Osteoblast (primary cell): ENCODE measurements around the gene PPP1R13B. TPM values are rescaled to one million over a fixed set of nuclear protein-coding genes. Genes with fewer than 3 reads are reported as not detected.

Experiments used
- DNase-seq: peaks from one replicate; pipeline ENCODE4 v3.0.0; 2011; ENCODE audit warnings: low spot score, mixed read lengths; ENCODE audit not compliant: insufficient read length; ENCODE audit errors: missing footprints
- H2AFZ ChIP-seq: 2 replicates; pipeline ENCODE4 v1.6.0; 2011; ENCODE audit warnings: mild to moderate bottlenecking, low read length
- H3K27ac ChIP-seq: 2 replicates; pipeline ENCODE4 v1.5.1; 2011; ENCODE audit warnings: mild to moderate bottlenecking, low read depth, low read length, moderate library complexity
- H3K27me3 ChIP-seq: 2 replicates; pipeline ENCODE4 v1.6.0; 2012; ENCODE audit warnings: mild to moderate bottlenecking, control low read depth, inconsistent platforms, low read length, moderate library complexity; ENCODE audit not compliant: insufficient read depth
- H3K36me3 ChIP-seq: 2 replicates; pipeline ENCODE4 v1.5.1; 2011; ENCODE audit warnings: mild to moderate bottlenecking, low read length, control low read depth, moderate library complexity; ENCODE audit not compliant: insufficient read depth
- H3K4me1 ChIP-seq: 2 replicates; pipeline ENCODE4 v1.5.1; 2011; ENCODE audit warnings: mild to moderate bottlenecking, low read length, control low read depth, moderate library complexity; ENCODE audit not compliant: insufficient read depth
- H3K4me2 ChIP-seq: 2 replicates; pipeline ENCODE4 v1.6.0; 2011; ENCODE audit warnings: mild to moderate bottlenecking, low read length; ENCODE audit not compliant: insufficient read depth
- H3K4me3 ChIP-seq: fragments of 200-600 bp; sonication (generic); 3 replicates; pipeline ENCODE4 v1.5.1; 2012; ENCODE audit warnings: mild to moderate bottlenecking, low read length, inconsistent platforms; ENCODE audit not compliant: insufficient read depth
- H3K79me2 ChIP-seq: 2 replicates; pipeline ENCODE4 v1.6.0; 2012; ENCODE audit warnings: mild to moderate bottlenecking, low read length, control low read depth, inconsistent platforms; ENCODE audit not compliant: insufficient read depth
- H3K9me3 ChIP-seq: 2 replicates; pipeline ENCODE4 v1.5.1; 2011; ENCODE audit warnings: low read depth, low read length, control low read depth
- H4K20me1 ChIP-seq: 2 replicates; pipeline ENCODE4 v1.6.0; 2012; ENCODE audit warnings: mild to moderate bottlenecking, low read length, control low read depth; ENCODE audit not compliant: insufficient read depth
- CTCF ChIP-seq: IDR thresholded peaks from 2 replicates; pipeline ENCODE4 v1.5.1; 2011; ENCODE audit warnings: mild to moderate bottlenecking, low read depth, low read length, moderate library complexity; ENCODE audit errors: extremely low read depth
- total RNA-seq: library from RNA; depleted of rRNA; stranded (reverse); fragments of >200 nt; gene quantifications from 2 replicates; pipeline ENCODE4 v1.2.3, GENCODE V29; 2012

The PPP1R13B gene
- total RNA-seq, 1 donor = 3.3 TPM

- DNase-seq = no peak
- Histone ChIP-seq H3K27ac (no peak overlapping the region), H3K4me3 (no peak overlapping the region), H3K4me2 (no peak overlapping the region), H3K4me1 (peaks cover 7% of the 10 kb centered on the region), H3K9me3 (no peaks in the 10 kb centered on the region), H3K27me3 (no peaks in the 10 kb centered on the region), H4K20me1 (no peaks in the 10 kb centered on the region), H2AFZ (no peak overlapping the region), H3K79me2 (no peaks in the 10 kb centered on the region), H3K36me3 (no peaks in the 10 kb centered on the region)
- no peak for TF ChIP-seq CTCF
These were observed 44.9 kb upstream of the PPP1R13B start for GRCh38 chr14:103892247-103892646.

- Histone ChIP-seq H3K4me3 (no peak overlapping the region), H3K36me3 (no peaks in the 10 kb centered on the region), H3K27me3 (peaks cover 2% of the 10 kb centered on the region), H4K20me1 (no peaks in the 10 kb centered on the region), H2AFZ (no peak overlapping the region), H3K4me2 (no peak overlapping the region), H3K4me1 (peaks cover 7% of the 10 kb centered on the region), H3K27ac (no peak overlapping the region), H3K79me2 (no peaks in the 10 kb centered on the region), H3K9me3 (no peaks in the 10 kb centered on the region)
- no peak for TF ChIP-seq CTCF
- peak; percentile 46 for DNase-seq
These were observed 44.4 kb upstream of the PPP1R13B start for GRCh38 chr14:103891667-103892215.

GRCh38 chr14:103890821-103891666 is 43.7 kb upstream of the PPP1R13B start:
- H2AFZ ChIP-seq = no peak overlapping the region
- peaks cover 6% of the 10 kb centered on the region for H3K27me3 ChIP-seq

More at GRCh38 chr14:103890821-103891666, 43.7 kb upstream of the PPP1R13B start:
- no peak for TF ChIP-seq CTCF
- Histone ChIP-seq H3K79me2 (no peaks in the 10 kb centered on the region), H3K4me3 (no peak overlapping the region), H4K20me1 (no peaks in the 10 kb centered on the region), H3K27ac (no peak overlapping the region), H3K9me3 (no peaks in the 10 kb centered on the region), H3K4me2 (no peak overlapping the region), H3K36me3 (no peaks in the 10 kb centered on the region), H3K4me1 (peaks cover 7% of the 10 kb centered on the region)
- peak; percentile 58 for DNase-seq
